Stomach smooth muscle (tissue), 2 donors: ENCODE measurements around the gene TCEA2.

Source experiments
- H3K27ac ChIP-seq: one replicate; pipeline ENCODE4 v1.7.0; 2013; ENCODE audit warnings: mild to moderate bottlenecking, low read length, inconsistent platforms
- H3K27me3 ChIP-seq, 2 donors: one replicate each; pipeline ENCODE4 v1.7.0; 2013; ENCODE audit warnings: low read length in 2 of 2; ENCODE audit not compliant: insufficient read depth in 2 of 2, control insufficient read depth in 1 of 2
- H3K36me3 ChIP-seq, 2 donors: one replicate each; pipeline ENCODE4 v1.7.0; 2013; ENCODE audit warnings: low read length in 2 of 2; ENCODE audit not compliant: control insufficient read depth in 2 of 2, insufficient read depth in 2 of 2
- H3K4me1 ChIP-seq: one replicate; pipeline ENCODE4 v1.7.0; 2013; ENCODE audit warnings: low read length; ENCODE audit not compliant: control insufficient read depth, insufficient read depth
- H3K4me3 ChIP-seq, 2 donors: one replicate each; pipeline ENCODE4 v1.7.0; 2013; ENCODE audit warnings: low read length in 2 of 2
- H3K9ac ChIP-seq, 2 donors: one replicate each; pipeline ENCODE4 v1.7.0; 2013; ENCODE audit warnings: low read length in 2 of 2, mild to moderate bottlenecking in 1 of 2
- H3K9me3 ChIP-seq, 2 donors: one replicate each; pipeline ENCODE4 v1.7.0; 2013; ENCODE audit warnings: low read length in 2 of 2; ENCODE audit not compliant: control insufficient read depth in 2 of 2
- donor health status: healthy.
- donor health status: Pancreatic carcinoma.

The TCEA2 gene

GRCh38 chr20:64056889-64057627 lies 5.9 kb upstream of the TCEA2 start:
- Histone ChIP-seq H3K4me1 (peaks cover 5% of the 10 kb centered on the region), H3K9ac (no peak overlapping the region), H3K4me3 (peak overlapping the region in 1 of 2 donors; percentile 15), H3K27ac (no peak overlapping the region), H3K27me3 (peaks cover 19 to 20% of the 10 kb centered on the region in 2 donors), H3K9me3 (no peaks in the 10 kb centered on the region), H3K36me3 (no peaks in the 10 kb centered on the region)

- H3K27ac ChIP-seq: no peak overlapping the region
- H3K4me1 ChIP-seq: peaks cover 13% of the 10 kb centered on the region
- no peaks in the 10 kb centered on the region for H3K36me3 ChIP-seq
- no peak overlapping the region for H3K9ac ChIP-seq
- H3K4me3 ChIP-seq: peak overlapping the region in 1 of 2 donors; percentile 15
- no peaks in the 10 kb centered on the region for H3K9me3 ChIP-seq
- H3K27me3 ChIP-seq: peaks cover 16 to 17% of the 10 kb centered on the region in 2 donors
These were observed 5.1 kb upstream of the TCEA2 start for GRCh38 chr20:64057628-64058498.

GRCh38 chr20:64058536-64058935 lies 4.5 kb upstream of the TCEA2 start:
- Histone ChIP-seq H3K9ac (no peak overlapping the region), H3K4me3 (no peak overlapping the region), H3K36me3 (no peaks in the 10 kb centered on the region), H3K9me3 (no peaks in the 10 kb centered on the region), H3K27ac (no peak overlapping the region), H3K27me3 (peaks cover 12 to 16% of the 10 kb centered on the region in 2 donors), H3K4me1 (peaks cover 12% of the 10 kb centered on the region)

- peak overlapping the region; percentile 78 to 81 for H3K9ac ChIP-seq
- no peaks in the 10 kb centered on the region for H3K36me3 ChIP-seq
- H3K4me1 ChIP-seq: peaks cover 29% of the 10 kb centered on the region
- H3K27me3 ChIP-seq: peaks cover 3% of the 10 kb centered on the region in 2 donors
- peak overlapping the region; percentile 79 for H3K27ac ChIP-seq
- H3K9me3 ChIP-seq: no peaks in the 10 kb centered on the region
- peak overlapping the region; percentile 83 to 87 for H3K4me3 ChIP-seq
These were observed 762 bp upstream of the TCEA2 start for GRCh38 chr20:64062276-64062595.

- H3K27ac ChIP-seq: peak overlapping the region; percentile 24
- H3K27me3 ChIP-seq: no peaks in the 10 kb centered on the region
- H3K9me3 ChIP-seq: no peaks in the 10 kb centered on the region
- H3K4me1 ChIP-seq: peaks cover 27% of the 10 kb centered on the region
- H3K4me3 ChIP-seq: peak overlapping the region; percentile 83 to 87
- peak overlapping the region; percentile 71 to 75 for H3K9ac ChIP-seq
- H3K36me3 ChIP-seq: no peaks in the 10 kb centered on the region
These were observed 569 bp downstream of the TCEA2 start for GRCh38 chr20:64063389-64064144.

GRCh38 chr20:64064145-64064698 lies 1.2 kb downstream of the TCEA2 start:
- Histone ChIP-seq H3K4me1 (peaks cover 27% of the 10 kb centered on the region), H3K27me3 (no peaks in the 10 kb centered on the region), H3K36me3 (no peaks in the 10 kb centered on the region), H3K9me3 (no peaks in the 10 kb centered on the region), H3K27ac (peak overlapping the region; percentile 24), H3K4me3 (peak overlapping the region; percentile 83 to 87), H3K9ac (peak overlapping the region; percentile 71 to 75)

- Histone ChIP-seq H3K36me3 (no peaks in the 10 kb centered on the region), H3K4me3 (no peak overlapping the region), H3K4me1 (peaks cover 27% of the 10 kb centered on the region), H3K27ac (no peak overlapping the region), H3K9ac (no peak overlapping the region), H3K27me3 (no peaks in the 10 kb centered on the region), H3K9me3 (no peaks in the 10 kb centered on the region)
These were observed 2.3 kb downstream of the TCEA2 start for GRCh38 chr20:64065062-64065973.

- no peak overlapping the region for H3K4me3 ChIP-seq
- no peaks in the 10 kb centered on the region for H3K27me3 ChIP-seq
- H3K9ac ChIP-seq: no peak overlapping the region
- no peaks in the 10 kb centered on the region for H3K9me3 ChIP-seq
- no peak overlapping the region for H3K27ac ChIP-seq
- peaks cover 27% of the 10 kb centered on the region for H3K4me1 ChIP-seq
- H3K36me3 ChIP-seq: no peaks in the 10 kb centered on the region
These were observed 3.0 kb downstream of the TCEA2 start for GRCh38 chr20:64065974-64066343.

- H3K4me1 ChIP-seq: peaks cover 26% of the 10 kb centered on the region
- no peak overlapping the region for H3K9ac ChIP-seq
- no peak overlapping the region for H3K27ac ChIP-seq
- H3K4me3 ChIP-seq: no peak overlapping the region
- H3K36me3 ChIP-seq: no peaks in the 10 kb centered on the region
- H3K27me3 ChIP-seq: no peaks in the 10 kb centered on the region
- no peaks in the 10 kb centered on the region for H3K9me3 ChIP-seq
These were observed 4.1 kb downstream of the TCEA2 start for GRCh38 chr20:64067005-64067632.
